ENCODE data around the gene EMC10.

The EMC10 gene

DNA sequence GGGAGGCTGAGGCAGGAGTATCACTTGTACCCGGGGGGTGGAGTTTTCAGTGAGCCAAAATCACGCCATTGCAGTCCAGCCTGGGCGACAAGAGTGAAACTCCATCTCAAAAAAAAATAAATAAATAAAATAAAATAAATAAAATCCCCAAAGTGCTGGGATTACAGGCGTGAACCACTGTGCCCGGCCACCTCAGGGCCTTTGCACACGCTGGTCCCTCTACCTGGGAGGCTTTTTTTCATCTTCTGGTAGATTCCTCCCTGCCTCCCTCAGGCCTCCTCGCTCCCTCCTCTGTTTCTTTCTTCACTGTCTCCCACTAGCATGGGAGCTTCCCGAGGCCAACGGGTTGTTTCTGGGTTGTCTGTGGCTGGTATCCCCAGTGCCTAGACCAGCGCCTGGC is 28.6 kb upstream of the EMC10 start:
- WGBS (ENCODE audit: extremely low coverage, insufficient coverage, insufficient read length) = no CpG with 5 or more reads among the region's 10 CpGs
- no peak overlapping the region for H3K14ac ChIP-seq (ENCODE audit: low read length)
- no peak overlapping the region for H3K23ac ChIP-seq (ENCODE audit: low read length)
- H3K9me3 ChIP-seq (ENCODE audit: insufficient read depth, low read depth, low read length) = peaks cover 9% of the 10 kb centered on the region
- no peak overlapping the region for H4K91ac ChIP-seq (ENCODE audit: low read depth, low read length)
- no peak overlapping the region for H2BK120ac ChIP-seq (ENCODE audit: insufficient read depth, low read length, poor library complexity)
- H3K4ac ChIP-seq (ENCODE audit: low read depth, low read length) = no peak overlapping the region
- DNase-seq = no peak
- no peaks in the 10 kb centered on the region for H3K36me3 ChIP-seq (ENCODE audit: control insufficient read depth in 1 of 2, insufficient read depth in 2 of 2, low read length in 2 of 2)
- H3K18ac ChIP-seq (ENCODE audit: low read length) = no peak overlapping the region
- no peaks in the 10 kb centered on the region for H3K27me3 ChIP-seq (ENCODE audit: insufficient read depth, low read length)
- H2AK5ac ChIP-seq (ENCODE audit: low read length) = no peak overlapping the region
- H3K9ac ChIP-seq (ENCODE audit: low read length) = no peak overlapping the region
- no peaks in the 10 kb centered on the region for H3K79me2 ChIP-seq (ENCODE audit: control insufficient read depth, insufficient read depth, low read length, poor library complexity)
- H4K12ac ChIP-seq (ENCODE audit: low read depth, low read length) = no peak overlapping the region
- H2BK5ac ChIP-seq (ENCODE audit: low read depth, low read length, poor library complexity) = no peak overlapping the region
- H3K4me3 ChIP-seq (ENCODE audit: low read depth, low read length) = no peak overlapping the region
- no peak overlapping the region for H4K8ac ChIP-seq (ENCODE audit: low read depth, low read length)
- H2BK12ac ChIP-seq (ENCODE audit: low read length) = no peak overlapping the region
- H2AFZ ChIP-seq (ENCODE audit: insufficient read depth, low read length, poor library complexity) = no peak overlapping the region
- H3K27ac ChIP-seq (ENCODE audit: low read depth, low read length) = no peak overlapping the region
- H3K79me1 ChIP-seq (ENCODE audit: low read length) = no peaks in the 10 kb centered on the region
- H3K4me1 ChIP-seq (ENCODE audit: control insufficient read depth in 1 of 2, insufficient read depth in 2 of 2, low read length in 2 of 2) = no peaks in the 10 kb centered on the region
- H3K4me2 ChIP-seq (ENCODE audit: low read length) = no peak overlapping the region

DNA sequence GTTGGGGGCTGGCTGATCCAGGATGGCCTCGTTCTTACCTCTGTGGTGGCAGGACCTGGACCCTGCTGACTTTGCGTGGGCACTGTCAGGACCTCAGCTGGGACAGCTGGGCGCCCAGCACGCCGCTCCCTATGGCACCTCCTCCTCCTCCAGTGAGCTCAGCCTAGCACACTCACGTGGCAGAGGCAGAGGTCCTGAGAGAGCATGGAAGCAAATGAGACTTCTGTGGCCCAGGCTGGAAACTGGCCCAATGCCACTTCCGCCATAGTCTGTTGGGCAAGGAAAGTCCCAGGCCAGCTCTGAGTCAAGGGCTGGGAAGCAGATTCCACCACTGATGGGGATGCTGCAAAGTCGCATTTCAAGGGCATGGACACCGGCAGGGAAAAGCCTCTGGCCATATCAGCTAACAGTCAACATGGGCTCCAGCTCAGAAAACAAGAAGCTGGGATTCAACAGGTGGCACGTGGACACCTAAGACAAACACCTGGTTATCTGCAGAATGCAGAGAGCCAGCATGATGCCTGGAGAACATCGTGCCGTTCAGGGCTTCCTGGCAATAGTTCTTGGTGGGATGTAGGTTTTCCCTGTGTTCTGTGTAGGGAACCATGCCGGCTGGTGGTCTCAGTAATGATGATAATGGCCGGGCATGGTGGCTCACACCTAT is 26.9 kb upstream of the EMC10 start:
- DNase-seq = no peak
- Histone ChIP-seq H3K4me3 (ENCODE audit: low read depth, low read length) (no peak overlapping the region), H4K91ac (ENCODE audit: low read depth, low read length) (no peak overlapping the region), H3K9me3 (ENCODE audit: insufficient read depth, low read depth, low read length) (peaks cover 9% of the 10 kb centered on the region), H3K27me3 (ENCODE audit: insufficient read depth, low read length) (no peaks in the 10 kb centered on the region), H2AFZ (ENCODE audit: insufficient read depth, low read length, poor library complexity) (no peak overlapping the region), H3K4me1 (ENCODE audit: control insufficient read depth in 1 of 2, insufficient read depth in 2 of 2, low read length in 2 of 2) (no peaks in the 10 kb centered on the region), H4K8ac (ENCODE audit: low read depth, low read length) (no peak overlapping the region), H3K36me3 (ENCODE audit: control insufficient read depth in 1 of 2, insufficient read depth in 2 of 2, low read length in 2 of 2) (no peaks in the 10 kb centered on the region), H3K23ac (ENCODE audit: low read length) (no peak overlapping the region), H3K4me2 (ENCODE audit: low read length) (no peak overlapping the region), H3K14ac (ENCODE audit: low read length) (no peak overlapping the region), H3K79me2 (ENCODE audit: control insufficient read depth, insufficient read depth, low read length, poor library complexity) (no peaks in the 10 kb centered on the region), H3K79me1 (ENCODE audit: low read length) (no peaks in the 10 kb centered on the region), H4K12ac (ENCODE audit: low read depth, low read length) (no peak overlapping the region), H3K18ac (ENCODE audit: low read length) (no peak overlapping the region), H2BK120ac (ENCODE audit: insufficient read depth, low read length, poor library complexity) (no peak overlapping the region), H3K9ac (ENCODE audit: low read length) (no peak overlapping the region), H2BK12ac (ENCODE audit: low read length) (no peak overlapping the region), H2BK5ac (ENCODE audit: low read depth, low read length, poor library complexity) (no peak overlapping the region), H3K4ac (ENCODE audit: low read depth, low read length) (no peak overlapping the region), H2AK5ac (ENCODE audit: low read length) (no peak overlapping the region), H3K27ac (ENCODE audit: low read depth, low read length) (no peak overlapping the region)
- no CpG with 5 or more reads among the region's 14 CpGs for whole genome bisulfite sequencing (ENCODE audit: extremely low coverage, insufficient coverage, insufficient read length)

DNA sequence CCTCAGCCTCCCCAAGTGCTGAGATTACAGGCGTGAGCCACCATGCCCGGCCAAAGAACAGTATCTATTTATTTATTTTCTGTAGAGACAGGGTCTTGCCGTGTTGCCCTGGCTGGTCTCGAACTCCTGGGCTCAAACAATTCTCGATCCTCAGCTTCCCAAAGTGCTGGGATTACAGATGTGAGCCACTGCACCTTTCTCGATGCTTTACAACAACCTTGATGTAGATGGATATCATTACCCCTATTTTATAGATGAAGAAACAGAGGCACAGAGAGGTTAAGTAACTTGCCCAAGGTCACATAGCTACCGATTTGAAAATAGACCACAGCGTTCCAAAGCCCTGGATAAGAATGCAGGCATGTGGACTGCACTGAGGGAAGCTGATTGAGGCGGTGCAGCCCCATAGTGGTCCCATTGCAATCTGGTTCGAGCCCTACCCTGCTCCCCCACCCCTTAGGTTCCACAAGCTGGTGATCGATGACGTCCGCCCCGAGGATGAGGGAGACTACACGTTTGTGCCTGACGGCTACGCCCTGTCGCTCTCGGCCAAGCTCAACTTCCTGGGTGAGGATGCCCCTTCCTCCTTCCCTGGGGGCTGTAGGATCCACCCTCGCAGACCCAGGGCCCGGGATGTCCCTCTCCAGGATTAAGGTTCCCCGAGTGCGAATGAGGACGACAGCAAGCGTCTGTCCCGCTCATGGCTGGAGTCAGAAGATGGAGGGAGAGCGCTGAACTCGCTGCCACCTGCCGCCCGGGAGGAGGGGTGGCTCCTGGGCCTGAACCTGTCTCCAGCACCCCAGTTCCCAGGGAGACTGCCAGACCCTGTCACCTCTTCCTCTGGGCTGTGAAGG is 25.7 kb upstream of the EMC10 start:
- no CpG with 5 or more reads among the region's 30 CpGs for WGBS (ENCODE audit: extremely low coverage, insufficient coverage, insufficient read length)
- no peak overlapping the region for H2BK12ac ChIP-seq (ENCODE audit: low read length)
- no peak overlapping the region for H2BK5ac ChIP-seq (ENCODE audit: low read depth, low read length, poor library complexity)
- no peaks in the 10 kb centered on the region for H3K4me1 ChIP-seq (ENCODE audit: control insufficient read depth in 1 of 2, insufficient read depth in 2 of 2, low read length in 2 of 2)
- no peak overlapping the region for H2AFZ ChIP-seq (ENCODE audit: insufficient read depth, low read length, poor library complexity)
- no peak overlapping the region for H4K91ac ChIP-seq (ENCODE audit: low read depth, low read length)
- H3K79me1 ChIP-seq (ENCODE audit: low read length) = no peaks in the 10 kb centered on the region
- no peak overlapping the region for H3K4me2 ChIP-seq (ENCODE audit: low read length)
- no peak overlapping the region for H3K4ac ChIP-seq (ENCODE audit: low read depth, low read length)
- no peak overlapping the region for H3K4me3 ChIP-seq (ENCODE audit: low read depth, low read length)
- no peak overlapping the region for H3K27ac ChIP-seq (ENCODE audit: low read depth, low read length)
- no peak overlapping the region for H2BK120ac ChIP-seq (ENCODE audit: insufficient read depth, low read length, poor library complexity)
- no peak for DNase-seq
- H4K8ac ChIP-seq (ENCODE audit: low read depth, low read length) = no peak overlapping the region
- peaks cover 8% of the 10 kb centered on the region for H3K9me3 ChIP-seq (ENCODE audit: insufficient read depth, low read depth, low read length)
- H3K9ac ChIP-seq (ENCODE audit: low read length) = no peak overlapping the region
- H3K36me3 ChIP-seq (ENCODE audit: control insufficient read depth in 1 of 2, insufficient read depth in 2 of 2, low read length in 2 of 2) = no peaks in the 10 kb centered on the region
- no peak overlapping the region for H4K12ac ChIP-seq (ENCODE audit: low read depth, low read length)
- no peak overlapping the region for H3K23ac ChIP-seq (ENCODE audit: low read length)
- H3K27me3 ChIP-seq (ENCODE audit: insufficient read depth, low read length) = no peaks in the 10 kb centered on the region
- H3K79me2 ChIP-seq (ENCODE audit: control insufficient read depth, insufficient read depth, low read length, poor library complexity) = no peaks in the 10 kb centered on the region
- H3K18ac ChIP-seq (ENCODE audit: low read length) = no peak overlapping the region
- no peak overlapping the region for H2AK5ac ChIP-seq (ENCODE audit: low read length)
- no peak overlapping the region for H3K14ac ChIP-seq (ENCODE audit: low read length)

DNA sequence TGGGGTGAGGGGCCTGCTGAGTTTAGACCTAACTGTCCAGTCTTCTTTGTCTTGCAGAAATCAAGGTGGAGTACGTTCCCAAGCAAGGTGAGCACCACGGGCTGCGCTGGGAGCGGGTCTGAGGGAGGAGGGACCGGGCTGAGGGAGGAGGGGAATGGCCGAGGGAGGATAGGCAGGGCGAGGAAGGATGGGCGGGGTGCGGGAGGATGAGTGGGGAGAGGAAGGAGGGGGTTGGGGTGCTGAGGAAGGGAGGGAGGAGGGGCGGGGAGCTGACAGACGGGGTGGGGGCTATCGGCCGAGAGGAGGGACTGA is 25.1 kb upstream of the EMC10 start:
- H4K8ac ChIP-seq (ENCODE audit: low read depth, low read length) = no peak overlapping the region

More for the DNA sequence above, 25.1 kb upstream of the EMC10 start:
- Histone ChIP-seq H3K4me3 (ENCODE audit: low read depth, low read length) (no peak overlapping the region), H3K4ac (ENCODE audit: low read depth, low read length) (no peak overlapping the region), H2BK120ac (ENCODE audit: insufficient read depth, low read length, poor library complexity) (no peak overlapping the region), H3K9ac (ENCODE audit: low read length) (no peak overlapping the region), H3K4me1 (ENCODE audit: control insufficient read depth in 1 of 2, insufficient read depth in 2 of 2, low read length in 2 of 2) (no peaks in the 10 kb centered on the region), H2AK5ac (ENCODE audit: low read length) (no peak overlapping the region), H3K9me3 (ENCODE audit: insufficient read depth, low read depth, low read length) (peaks cover 7% of the 10 kb centered on the region), H3K14ac (ENCODE audit: low read length) (no peak overlapping the region), H3K23ac (ENCODE audit: low read length) (no peak overlapping the region), H3K27ac (ENCODE audit: low read depth, low read length) (no peak overlapping the region), H3K4me2 (ENCODE audit: low read length) (no peak overlapping the region), H3K27me3 (ENCODE audit: insufficient read depth, low read length) (no peaks in the 10 kb centered on the region), H2BK5ac (ENCODE audit: low read depth, low read length, poor library complexity) (no peak overlapping the region), H4K12ac (ENCODE audit: low read depth, low read length) (no peak overlapping the region), H2BK12ac (ENCODE audit: low read length) (no peak overlapping the region), H3K36me3 (ENCODE audit: control insufficient read depth in 1 of 2, insufficient read depth in 2 of 2, low read length in 2 of 2) (no peaks in the 10 kb centered on the region), H3K79me2 (ENCODE audit: control insufficient read depth, insufficient read depth, low read length, poor library complexity) (no peaks in the 10 kb centered on the region), H3K79me1 (ENCODE audit: low read length) (no peaks in the 10 kb centered on the region), H3K18ac (ENCODE audit: low read length) (no peak overlapping the region), H4K91ac (ENCODE audit: low read depth, low read length) (no peak overlapping the region), H2AFZ (ENCODE audit: insufficient read depth, low read length, poor library complexity) (no peak overlapping the region)
- no peak for DNase-seq
- WGBS (ENCODE audit: extremely low coverage, insufficient coverage, insufficient read length) = 100% methylated on average over 3 of the region's 13 CpGs
